Suprapubic skin (tissue), 4 donors: ENCODE measurements around the gene CYB5R2.

Source experiments
- POLR2A ChIP-seq, 2 donors: fragments of 450-650 bp; IDR thresholded peaks; one replicate each; pipeline ENCODE4 v1.6.1; 2017; ENCODE audit warnings: antibody characterized with exemption in 2 of 2, mild to moderate bottlenecking in 2 of 2, moderate library complexity in 2 of 2
- POLR2AphosphoS5 ChIP-seq, 3 donors: sonication (generic); formaldehyde crosslinking; IDR thresholded peaks; one replicate each; pipeline ENCODE4 v1.6.1; 2017; ENCODE audit warnings: antibody characterized with exemption in 3 of 3
- TF ChIP-seq, protein P1 (sequence below), 2 donors: fragments of 200-600 bp in 1 of 2; fragments of 450-650 bp in 1 of 2; sonication (generic) in 1 of 2; IDR thresholded peaks; one replicate each; pipeline ENCODE4 v1.5.1; 2016 to 2019; ENCODE audit warnings: antibody characterized with exemption in 2 of 2, mild to moderate bottlenecking in 1 of 2, moderate library complexity in 1 of 2

DNA sequence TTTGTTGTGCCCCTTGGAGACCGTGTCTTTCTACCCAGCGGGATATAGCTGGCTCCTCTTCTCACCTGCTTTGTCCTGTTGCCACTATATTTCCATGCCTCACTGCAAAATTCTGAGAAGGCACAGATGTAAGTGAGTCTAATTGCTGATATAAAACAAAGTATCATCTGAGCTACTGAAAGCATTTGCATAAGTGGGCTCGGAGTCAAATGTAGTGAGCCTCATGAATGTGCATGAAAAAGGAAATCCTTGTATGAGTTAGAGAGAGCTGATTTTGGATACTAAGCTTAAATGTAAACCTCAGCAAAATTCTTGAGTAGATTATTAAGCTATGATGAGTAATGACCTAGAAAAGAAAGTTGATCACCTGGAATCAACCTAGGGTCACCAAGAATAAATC lies 19.1 kb upstream of the CYB5R2 start:
- TF ChIP-seq POLR2A (IDR thresholded peaks at IDR 0.05): no peak
- TF ChIP-seq, protein P1, sequence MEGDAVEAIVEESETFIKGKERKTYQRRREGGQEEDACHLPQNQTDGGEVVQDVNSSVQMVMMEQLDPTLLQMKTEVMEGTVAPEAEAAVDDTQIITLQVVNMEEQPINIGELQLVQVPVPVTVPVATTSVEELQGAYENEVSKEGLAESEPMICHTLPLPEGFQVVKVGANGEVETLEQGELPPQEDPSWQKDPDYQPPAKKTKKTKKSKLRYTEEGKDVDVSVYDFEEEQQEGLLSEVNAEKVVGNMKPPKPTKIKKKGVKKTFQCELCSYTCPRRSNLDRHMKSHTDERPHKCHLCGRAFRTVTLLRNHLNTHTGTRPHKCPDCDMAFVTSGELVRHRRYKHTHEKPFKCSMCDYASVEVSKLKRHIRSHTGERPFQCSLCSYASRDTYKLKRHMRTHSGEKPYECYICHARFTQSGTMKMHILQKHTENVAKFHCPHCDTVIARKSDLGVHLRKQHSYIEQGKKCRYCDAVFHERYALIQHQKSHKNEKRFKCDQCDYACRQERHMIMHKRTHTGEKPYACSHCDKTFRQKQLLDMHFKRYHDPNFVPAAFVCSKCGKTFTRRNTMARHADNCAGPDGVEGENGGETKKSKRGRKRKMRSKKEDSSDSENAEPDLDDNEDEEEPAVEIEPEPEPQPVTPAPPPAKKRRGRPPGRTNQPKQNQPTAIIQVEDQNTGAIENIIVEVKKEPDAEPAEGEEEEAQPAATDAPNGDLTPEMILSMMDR (IDR thresholded peaks at IDR 0.05): no peak
- no peak for TF ChIP-seq POLR2AphosphoS5 (IDR thresholded peaks at IDR 0.05)
